GM08714 (cell line): ENCODE data around the gene AANAT.

Source experiments
- H3K4me3 ChIP-seq: fragments of 200-500 bp; sonication (Bioruptor generic); 2 replicates; pipeline ENCODE4 v1.5.1; 2014; ENCODE audit warnings: mild to moderate bottlenecking, low read length, inconsistent platforms
- ZNF274 ChIP-seq: IDR thresholded peaks from 2 replicates; pipeline ENCODE4 v1.6.1; 2012; ENCODE audit warnings: mild to moderate bottlenecking, low read depth, low read length

AANAT gene

GRCh38 chr17:76479515-76480060, 12.2 kb downstream of the AANAT start:
- no peak overlapping the region for H3K4me3 ChIP-seq
- no peak for TF ChIP-seq ZNF274

- no peak for TF ChIP-seq ZNF274
- H3K4me3 ChIP-seq = peak overlapping the region; percentile 37; the same call in 1 of the 2 replicates
Measured at GRCh38 chr17:76480632-76481031, 13.2 kb downstream of the AANAT start.

- H3K4me3 ChIP-seq = peak overlapping the region; percentile 37; the same call in 1 of the 2 replicates
Measured at GRCh38 chr17:76481071-76481655, 13.8 kb downstream of the AANAT start.

GRCh38 chr17:76484228-76484725, 16.9 kb downstream of the AANAT start:
- no peak for TF ChIP-seq ZNF274
- no peak overlapping the region for H3K4me3 ChIP-seq

More at GRCh38 chr17:76481071-76481655, 13.8 kb downstream of the AANAT start:
- TF ChIP-seq ZNF274 = no peak

GRCh38 chr17:76485569-76485968, 18.2 kb downstream of the AANAT start:
- no peak overlapping the region for H3K4me3 ChIP-seq
- TF ChIP-seq ZNF274 = no peak

- no peak overlapping the region for H3K4me3 ChIP-seq
- no peak for TF ChIP-seq ZNF274
Measured at GRCh38 chr17:76487451-76488192, 20.2 kb downstream of the AANAT start.

- H3K4me3 ChIP-seq = no peak overlapping the region
- TF ChIP-seq ZNF274 = no peak
Measured at GRCh38 chr17:76490112-76490710, 22.8 kb downstream of the AANAT start.

GRCh38 chr17:76491271-76492122, 24.1 kb downstream of the AANAT start:
- no peak overlapping the region; the same call in 1 of the 2 replicates for H3K4me3 ChIP-seq
- TF ChIP-seq ZNF274 = no peak

- peak overlapping the region; percentile 5; the same call in 1 of the 2 replicates for H3K4me3 ChIP-seq
Measured at GRCh38 chr17:76492123-76492988, 25.0 kb downstream of the AANAT start.

GRCh38 chr17:76492989-76493501, 25.6 kb downstream of the AANAT start:
- no peak for TF ChIP-seq ZNF274
- H3K4me3 ChIP-seq = peak overlapping the region; percentile 5; the same call in 1 of the 2 replicates

More at GRCh38 chr17:76492123-76492988, 25.0 kb downstream of the AANAT start:
- TF ChIP-seq ZNF274 = no peak

- TF ChIP-seq ZNF274 = no peak
- peak overlapping the region; percentile 1; the same call in 1 of the 2 replicates for H3K4me3 ChIP-seq
Measured at GRCh38 chr17:76493505-76494167, 26.2 kb downstream of the AANAT start.
